Measurements from ENCODE around the gene KAT6B.

Gene KAT6B

DNA sequence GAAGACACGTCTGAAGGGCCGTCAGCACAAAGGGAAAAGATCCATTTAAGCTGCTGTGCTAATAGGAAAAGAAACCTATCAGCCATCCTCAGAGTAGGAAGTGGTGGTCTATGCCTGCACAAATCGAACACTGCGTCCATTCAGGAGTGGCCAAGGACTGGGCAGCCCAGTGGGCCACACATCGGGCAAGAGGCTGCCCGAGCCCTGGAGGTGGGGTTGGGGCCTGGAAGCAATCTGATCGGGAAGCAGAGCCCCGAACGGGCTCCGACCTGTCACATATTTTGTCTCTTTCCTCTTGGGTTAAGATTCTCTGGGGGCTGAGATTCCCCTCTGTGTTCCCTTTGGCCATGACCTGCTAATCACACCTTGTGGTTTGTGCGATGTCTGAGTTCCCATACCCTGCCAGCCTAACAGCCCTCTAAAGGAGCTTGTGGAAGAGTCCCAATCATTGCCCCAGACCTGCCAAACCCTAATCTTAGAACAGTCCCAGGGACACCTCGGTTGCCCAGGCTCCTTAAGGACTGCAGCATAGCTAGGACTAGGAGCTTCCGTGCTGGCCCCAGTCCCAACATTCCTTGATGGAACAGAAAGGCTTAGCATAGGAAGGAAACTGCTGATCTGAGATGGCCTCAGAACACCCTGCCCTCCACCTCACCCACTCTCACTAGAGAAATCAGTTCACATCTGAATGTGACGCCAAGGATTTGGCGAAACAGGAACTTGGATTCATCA is 207.2 kb downstream of the KAT6B start:
- H3K27me3 Mint-ChIP-seq: no peaks in the 10 kb centered on the region
- CTCF ChIA-PET: interaction anchor here (0.6 to 2.1 kb wide), 2 partner anchors 202 to 293 kb away, joined by 3 to 9 read pairs; partner anchors contain the start of gene COMTD1
- peaks cover 22% of the 10 kb centered on the region for H3K36me3 Mint-ChIP-seq
- no peak overlapping the region for H3K4me3 Mint-ChIP-seq
- no peak for DNase-seq
- H3K9me3 Mint-ChIP-seq: no peaks in the 10 kb centered on the region
- peaks cover 16% of the 10 kb centered on the region for H3K4me1 Mint-ChIP-seq
- H3K27ac Mint-ChIP-seq: no peak overlapping the region

DNA sequence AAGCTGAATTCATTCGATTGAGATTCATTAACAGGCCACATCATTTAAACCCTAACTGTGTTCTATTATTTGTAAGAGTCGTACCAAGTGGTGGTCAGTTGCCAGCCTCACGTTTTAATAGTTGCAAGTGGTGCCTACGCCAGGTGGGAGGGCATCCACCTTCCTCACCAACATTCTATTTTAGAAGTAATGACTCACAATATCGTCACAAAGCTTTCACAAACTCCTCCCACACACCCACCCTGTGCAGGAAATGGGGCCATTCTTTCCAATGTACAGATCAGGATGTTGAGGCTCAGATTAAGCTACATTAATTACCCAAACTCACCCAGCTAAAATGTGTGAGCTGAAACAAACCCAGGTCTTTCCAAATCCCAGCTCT is 207.7 kb downstream of the KAT6B start:
- no peak for DNase-seq
- peaks cover 16% of the 10 kb centered on the region for H3K4me1 Mint-ChIP-seq
- CTCF ChIA-PET: interaction anchor here (0.6 to 2.1 kb wide), 2 partner anchors 202 to 294 kb away, joined by 3 to 9 read pairs; partner anchors contain the start of gene COMTD1
- peaks cover 17% of the 10 kb centered on the region for H3K36me3 Mint-ChIP-seq
- H3K9me3 Mint-ChIP-seq: no peaks in the 10 kb centered on the region
- no peaks in the 10 kb centered on the region for H3K27me3 Mint-ChIP-seq
- H3K4me3 Mint-ChIP-seq: no peak overlapping the region
- no peak overlapping the region for H3K27ac Mint-ChIP-seq

DNA sequence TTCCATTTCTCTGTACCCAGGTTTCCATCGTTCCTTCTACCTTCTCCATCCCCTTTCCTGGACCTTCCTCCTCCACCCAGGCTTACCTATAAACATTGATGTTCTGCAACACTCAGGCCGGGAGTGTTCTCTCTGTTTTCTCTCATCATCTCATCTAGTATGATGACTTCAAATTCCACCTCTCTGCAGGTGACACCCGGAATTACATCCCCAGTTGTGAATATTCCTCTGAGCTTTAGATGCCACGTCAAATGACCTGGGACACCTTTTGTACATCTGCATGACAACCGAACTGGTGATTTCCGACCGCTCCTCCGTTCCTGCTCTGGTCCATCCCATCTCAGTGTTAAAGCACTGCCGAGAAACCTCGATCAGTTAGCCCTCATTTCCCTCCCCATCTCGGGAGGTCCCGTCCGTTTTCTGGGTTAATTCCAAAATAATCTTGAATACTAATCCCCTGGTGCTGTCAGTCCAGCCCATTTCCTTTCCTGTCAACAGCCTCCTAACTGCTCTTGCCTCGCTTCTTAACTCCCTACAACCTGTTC is 208.4 kb downstream of the KAT6B start:
- Mint-ChIP-seq H3K9me3 (no peaks in the 10 kb centered on the region), H3K4me3 (no peak overlapping the region), H3K27ac (no peak overlapping the region), H3K36me3 (peaks cover 11% of the 10 kb centered on the region), H3K27me3 (no peaks in the 10 kb centered on the region), H3K4me1 (peaks cover 16% of the 10 kb centered on the region)
- CTCF ChIA-PET: interaction anchor here (2.1 kb wide), 1 partner anchor 201 kb away, joined by 9 read pairs; the partner anchor contains the start of gene COMTD1
- no peak for DNase-seq

- Mint-ChIP-seq H3K27ac (no peak overlapping the region), H3K4me1 (peaks cover 16% of the 10 kb centered on the region)
Observed at GRCh38 chr10:75035975-75036708, 209.7 kb downstream of the KAT6B start.

DNA sequence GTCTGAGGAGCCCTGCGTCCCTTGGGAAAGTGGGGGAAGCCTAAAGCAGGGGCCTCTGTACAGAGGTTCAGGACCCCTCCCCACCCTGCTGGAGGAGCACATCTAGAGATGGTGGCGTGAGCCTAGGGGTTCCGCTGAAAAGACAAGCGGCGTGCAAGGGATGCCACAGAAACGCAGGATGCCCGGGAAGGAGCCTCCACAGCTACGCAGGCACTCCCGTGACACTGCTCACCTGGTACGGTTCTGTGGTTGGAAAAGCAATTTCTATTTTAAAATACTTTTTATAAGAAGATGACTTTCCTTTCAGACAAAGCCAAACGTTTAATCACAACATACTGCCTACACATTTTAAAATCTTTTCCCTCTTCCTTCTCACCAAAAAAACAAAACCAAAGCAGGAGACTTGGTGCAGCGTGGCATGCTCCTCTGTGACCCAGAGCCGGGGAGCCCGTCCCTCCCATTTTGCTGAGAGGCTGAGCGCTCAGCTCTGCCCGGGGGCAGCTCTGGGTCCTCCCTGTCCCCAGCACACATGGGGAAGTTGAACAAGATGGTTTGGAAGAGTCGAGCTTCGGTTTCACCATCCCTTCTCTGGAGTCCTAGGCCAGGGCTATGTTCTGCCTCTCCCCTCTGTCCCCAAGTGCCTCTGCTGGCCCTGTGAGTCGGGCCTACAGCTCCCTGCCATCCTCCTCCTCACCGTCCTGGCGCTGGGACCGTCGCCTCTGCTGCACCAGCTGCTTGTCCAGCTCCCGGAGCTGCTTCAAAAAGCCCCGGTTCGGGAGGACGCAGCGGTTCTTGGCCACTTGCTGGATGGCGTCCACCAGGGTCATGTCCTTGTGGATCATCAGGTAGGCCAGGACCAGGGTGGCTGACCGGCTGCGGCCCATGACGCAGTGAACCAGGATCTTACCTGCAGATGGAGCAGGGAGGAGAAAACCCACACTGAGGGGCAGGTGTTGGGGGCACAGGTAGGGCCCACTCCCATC is 211.1 kb downstream of the KAT6B start:
- Mint-ChIP-seq H3K27ac (no peak overlapping the region), H3K27me3 (no peaks in the 10 kb centered on the region), H3K4me1 (peaks cover 16% of the 10 kb centered on the region), H3K36me3 (no peaks in the 10 kb centered on the region), H3K9me3 (no peaks in the 10 kb centered on the region), H3K4me3 (no peak overlapping the region)
- no peak for DNase-seq
- CTCF ChIA-PET: no interaction called here

More at GRCh38 chr10:75035975-75036708, 209.7 kb downstream of the KAT6B start:
- CTCF ChIA-PET: no interaction called here
- Mint-ChIP-seq H3K9me3 (no peaks in the 10 kb centered on the region), H3K36me3 (no peaks in the 10 kb centered on the region), H3K27me3 (no peaks in the 10 kb centered on the region), H3K4me3 (no peak overlapping the region)
- no peak for DNase-seq

DNA sequence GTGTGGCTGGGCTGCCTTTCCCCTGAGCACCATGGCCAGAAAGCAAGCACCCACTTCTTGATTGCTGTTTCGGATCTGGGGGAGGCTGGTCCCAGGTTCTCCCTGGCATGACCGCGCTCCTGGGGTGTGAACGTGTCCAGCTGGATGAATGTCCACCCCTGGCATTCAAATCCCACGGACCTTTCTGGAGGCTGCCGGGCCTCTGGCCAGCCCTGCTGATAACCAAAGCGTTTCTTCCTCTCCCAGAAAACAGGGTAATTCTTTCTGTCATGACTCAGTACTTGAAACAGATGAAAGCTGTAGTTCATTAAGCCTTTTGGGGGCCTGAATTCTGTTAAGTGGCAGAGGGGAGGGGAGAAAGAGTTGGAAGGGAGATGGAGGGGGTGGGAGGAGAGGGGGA is 211.9 kb downstream of the KAT6B start:
- Mint-ChIP-seq H3K36me3 (no peaks in the 10 kb centered on the region), H3K4me1 (peaks cover 21% of the 10 kb centered on the region), H3K27me3 (no peaks in the 10 kb centered on the region), H3K27ac (no peak overlapping the region), H3K9me3 (no peaks in the 10 kb centered on the region), H3K4me3 (no peak overlapping the region)
- DNase-seq: no peak
- CTCF ChIA-PET: interaction anchor here (1.0 kb wide), 1 partner anchor 14 kb away, joined by 3 read pairs; no protein-coding TSS in a partner anchor

DNA sequence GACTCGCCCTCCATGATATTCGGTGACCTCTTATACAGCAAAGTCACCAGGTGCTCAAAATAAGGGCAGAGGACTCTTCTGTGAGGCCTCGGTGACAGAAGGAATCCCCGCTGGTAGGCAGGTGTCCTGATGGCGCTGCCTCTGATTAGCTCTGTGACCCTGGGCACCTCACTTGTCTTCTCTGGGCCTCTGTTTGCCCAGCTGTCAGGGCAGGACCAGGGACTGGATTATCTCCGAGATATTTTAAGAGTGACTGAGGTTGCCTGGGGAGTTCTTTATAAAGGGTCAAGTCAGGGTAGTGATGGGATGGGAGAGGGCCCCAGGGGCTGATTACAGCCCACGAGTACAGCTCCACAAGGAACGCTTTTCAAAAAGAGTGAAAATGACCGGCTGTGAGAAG is 214.2 kb downstream of the KAT6B start:
- Mint-ChIP-seq H3K4me1 (peaks cover 19% of the 10 kb centered on the region), H3K4me3 (no peak overlapping the region), H3K27me3 (peaks cover 5% of the 10 kb centered on the region), H3K36me3 (no peaks in the 10 kb centered on the region), H3K27ac (no peak overlapping the region), H3K9me3 (no peaks in the 10 kb centered on the region)
- CTCF ChIA-PET: interaction anchor here (1.2 kb wide), 1 partner anchor 20 kb away, joined by 3 read pairs; no protein-coding TSS in a partner anchor
- DNase-seq: no peak

DNA sequence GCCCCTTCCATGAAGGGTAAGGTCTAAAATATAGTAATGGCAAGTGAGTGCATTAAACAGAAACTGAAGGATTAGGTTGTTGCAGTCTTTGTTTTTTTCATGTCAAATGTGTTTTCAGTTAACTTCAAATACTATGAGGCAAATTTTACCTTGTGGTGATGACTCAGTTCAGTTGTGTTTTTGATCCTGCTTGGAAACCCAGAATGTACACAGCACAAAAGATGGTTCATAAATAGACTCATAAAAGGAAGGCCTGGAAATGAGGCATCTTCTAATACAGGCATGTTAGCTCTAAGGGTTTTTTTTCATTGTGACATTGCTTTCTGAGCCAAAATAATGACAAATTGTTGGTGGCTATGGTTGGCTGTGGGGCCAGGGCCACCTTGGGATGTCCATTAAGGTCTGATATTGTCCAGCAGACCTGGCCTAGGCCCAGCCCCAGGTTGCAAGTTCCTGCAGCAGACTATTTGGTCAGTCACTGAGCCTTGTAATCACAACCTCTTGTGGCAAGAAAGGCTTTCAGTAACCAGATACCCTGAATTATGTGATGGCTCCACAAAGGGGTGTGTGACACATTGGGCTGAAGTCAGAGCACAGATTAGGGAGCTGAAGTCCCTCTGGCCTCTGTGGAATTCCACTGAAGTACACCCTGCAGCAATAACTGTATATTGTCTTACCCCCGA is 216.0 kb downstream of the KAT6B start:
- CTCF ChIA-PET: interaction anchor here (0.6 to 1.4 kb wide), 5 partner anchors 19 to 217 kb away, joined by 3 to 5 read pairs (median 3); no protein-coding TSS in a partner anchor
- Mint-ChIP-seq H3K36me3 (no peaks in the 10 kb centered on the region), H3K4me1 (peaks cover 17% of the 10 kb centered on the region), H3K9me3 (no peaks in the 10 kb centered on the region), H3K27ac (no peak overlapping the region), H3K4me3 (no peak overlapping the region), H3K27me3 (peaks cover 5% of the 10 kb centered on the region)
- DNase-seq: no peak

DNA sequence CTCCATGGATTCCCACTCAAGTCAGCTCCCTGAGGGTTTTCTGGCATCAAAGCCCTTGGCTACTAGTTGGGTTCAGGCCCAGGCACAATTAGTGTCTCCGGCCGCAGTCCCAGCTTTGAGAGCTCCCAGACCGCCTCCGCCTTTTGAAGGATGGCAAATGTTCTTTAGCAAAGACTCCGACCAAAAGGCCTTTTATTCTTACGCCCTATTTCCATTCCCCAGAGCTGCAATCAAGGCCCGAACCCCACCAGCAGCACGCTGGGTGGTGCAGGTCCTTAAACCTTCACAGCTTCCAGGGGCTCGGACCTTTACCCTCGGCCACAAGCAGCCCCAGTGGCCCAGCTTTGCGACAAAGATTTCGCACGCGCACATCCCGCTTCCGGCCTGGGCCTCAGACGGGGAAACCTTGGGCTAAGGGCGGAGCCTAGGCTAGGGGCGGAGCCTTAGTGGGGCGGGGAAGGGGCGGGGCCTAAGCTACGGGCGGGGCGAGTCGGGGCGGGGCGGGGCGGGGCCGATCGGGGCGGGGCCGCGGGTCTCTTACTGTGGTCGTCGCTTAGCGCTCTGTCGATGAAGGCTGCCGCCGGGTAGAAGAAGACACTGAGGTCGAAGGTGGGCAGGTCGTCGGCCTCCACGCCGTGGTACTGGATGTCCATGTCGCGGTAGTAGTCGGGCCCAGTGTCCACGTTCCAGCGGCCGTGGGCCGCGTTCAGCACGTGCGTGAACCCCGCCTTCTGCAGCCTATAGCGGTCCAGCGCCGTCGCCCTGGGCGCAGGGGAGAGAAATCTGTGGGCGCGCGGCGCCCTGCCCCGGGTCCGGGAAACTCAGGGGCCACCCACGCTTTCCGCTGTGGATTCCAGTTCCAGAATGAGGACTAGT is 217.1 kb downstream of the KAT6B start:
- Mint-ChIP-seq H3K27ac (no peak overlapping the region), H3K36me3 (no peaks in the 10 kb centered on the region), H3K4me1 (peaks cover 17% of the 10 kb centered on the region), H3K4me3 (peak overlapping the region; percentile 48), H3K27me3 (peaks cover 5% of the 10 kb centered on the region), H3K9me3 (no peaks in the 10 kb centered on the region)
- CTCF ChIA-PET: interaction anchor here (0.6 to 1.4 kb wide), 5 partner anchors 20 to 218 kb away, joined by 3 to 5 read pairs (median 3); a partner anchor contains a TSS
- DNase-seq: peak; percentile 45

- Mint-ChIP-seq H3K9me3 (no peaks in the 10 kb centered on the region), H3K27me3 (peaks cover 5% of the 10 kb centered on the region), H3K4me3 (no peak overlapping the region), H3K36me3 (no peaks in the 10 kb centered on the region), H3K4me1 (peaks cover 10% of the 10 kb centered on the region), H3K27ac (no peak overlapping the region)
- CTCF ChIA-PET: no interaction called here
- DNase-seq: no peak
Observed at GRCh38 chr10:75048669-75049098, 222.3 kb downstream of the KAT6B start.

- H3K4me3 Mint-ChIP-seq: no peak overlapping the region
- no peak for DNase-seq
- peaks cover 1% of the 10 kb centered on the region for H3K27me3 Mint-ChIP-seq
- H3K9me3 Mint-ChIP-seq: no peaks in the 10 kb centered on the region
- no peak overlapping the region for H3K27ac Mint-ChIP-seq
- peaks cover 4% of the 10 kb centered on the region for H3K4me1 Mint-ChIP-seq
- H3K36me3 Mint-ChIP-seq: no peaks in the 10 kb centered on the region
- CTCF ChIA-PET: no interaction called here
Observed at GRCh38 chr10:75049316-75050148, 223.1 kb downstream of the KAT6B start.
